Measurements from ENCODE around the gene MIEF2. TPM values are rescaled to one million over a fixed set of nuclear protein-coding genes. Genes with fewer than 3 reads are reported as not detected.

MIEF2 gene
- total and polyA plus RNA-seq, 7 donors = 8.1 to 28.4 (median 18.4) TPM

- DNase-seq = peak; percentile 55 to 79
- 26 to 29% (median 28%) methylated on average over 9 of the region's 9 CpGs for WGBS, 3 donors
- peaks cover 12 to 99% of the 10 kb centered on the region in 2 donors for H3K36me3 ChIP-seq (ENCODE audit: insufficient read depth in 1 of 2, low read depth in 1 of 2)
These were observed 12.1 kb upstream of the MIEF2 start for GRCh38 chr17:18248300-18248731.

DNA sequence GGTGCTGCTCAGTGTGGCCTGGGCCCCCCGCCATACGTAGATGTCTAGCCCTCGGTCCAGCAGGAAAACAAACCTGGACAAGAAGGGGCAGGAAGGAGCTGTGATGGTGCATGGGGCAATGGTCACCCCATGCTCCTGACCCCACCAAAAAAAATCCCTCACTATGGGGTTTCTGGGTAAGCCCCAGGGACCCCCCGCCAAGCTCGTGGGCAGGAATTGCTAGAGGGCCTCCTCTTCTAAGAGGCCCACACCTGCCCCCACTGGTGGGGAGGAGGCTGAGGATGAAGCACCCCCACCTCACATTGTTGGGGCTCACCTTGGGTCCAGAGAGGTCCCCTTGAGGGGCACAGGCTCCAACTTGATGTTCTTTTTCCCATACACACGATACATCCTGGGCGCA lies 11.7 kb upstream of the MIEF2 start:
- TF ChIP-seq, protein P1, sequence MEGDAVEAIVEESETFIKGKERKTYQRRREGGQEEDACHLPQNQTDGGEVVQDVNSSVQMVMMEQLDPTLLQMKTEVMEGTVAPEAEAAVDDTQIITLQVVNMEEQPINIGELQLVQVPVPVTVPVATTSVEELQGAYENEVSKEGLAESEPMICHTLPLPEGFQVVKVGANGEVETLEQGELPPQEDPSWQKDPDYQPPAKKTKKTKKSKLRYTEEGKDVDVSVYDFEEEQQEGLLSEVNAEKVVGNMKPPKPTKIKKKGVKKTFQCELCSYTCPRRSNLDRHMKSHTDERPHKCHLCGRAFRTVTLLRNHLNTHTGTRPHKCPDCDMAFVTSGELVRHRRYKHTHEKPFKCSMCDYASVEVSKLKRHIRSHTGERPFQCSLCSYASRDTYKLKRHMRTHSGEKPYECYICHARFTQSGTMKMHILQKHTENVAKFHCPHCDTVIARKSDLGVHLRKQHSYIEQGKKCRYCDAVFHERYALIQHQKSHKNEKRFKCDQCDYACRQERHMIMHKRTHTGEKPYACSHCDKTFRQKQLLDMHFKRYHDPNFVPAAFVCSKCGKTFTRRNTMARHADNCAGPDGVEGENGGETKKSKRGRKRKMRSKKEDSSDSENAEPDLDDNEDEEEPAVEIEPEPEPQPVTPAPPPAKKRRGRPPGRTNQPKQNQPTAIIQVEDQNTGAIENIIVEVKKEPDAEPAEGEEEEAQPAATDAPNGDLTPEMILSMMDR (IDR thresholded peaks at IDR 0.05) = no peak
- H3K36me3 ChIP-seq (ENCODE audit: insufficient read depth in 1 of 2, low read depth in 1 of 2) = peaks cover 12 to 99% of the 10 kb centered on the region in 2 donors
- peak in 1 of 4 donors; percentile 1 for ATAC-seq
- H3K4me1 ChIP-seq = peaks cover 3% of the 10 kb centered on the region
- no peaks in the 10 kb centered on the region for H3K9me3 ChIP-seq
- DNase-seq = no peak
- WGBS, 3 donors = 74 to 84% (median 81%) methylated on average over 7 of the region's 7 CpGs
- no peak overlapping the region for H3K4me3 ChIP-seq
- no peaks in the 10 kb centered on the region for H3K27me3 ChIP-seq (ENCODE audit: insufficient read depth in 3 of 3, low read length in 2 of 3)
- intact Hi-C loops (cut with DNase I) = no loop called here
- H3K27ac ChIP-seq = peak overlapping the region; percentile 61

More at GRCh38 chr17:18248300-18248731, 12.1 kb upstream of the MIEF2 start:
- Histone ChIP-seq H3K27me3 (ENCODE audit: insufficient read depth in 3 of 3, low read length in 2 of 3) (no peaks in the 10 kb centered on the region), H3K4me3 (no peak overlapping the region), H3K4me1 (peaks cover 3% of the 10 kb centered on the region), H3K27ac (peak overlapping the region; percentile 61), H3K9me3 (no peaks in the 10 kb centered on the region)
- intact Hi-C loops (cut with DNase I) = no loop called here
- peak; percentile 59 to 76 (median 66) for ATAC-seq
- TF ChIP-seq, protein P1 (IDR thresholded peaks at IDR 0.05) = peak; percentile 54

GRCh38 chr17:18250259-18250658 lies 10.2 kb upstream of the MIEF2 start:
- TF ChIP-seq, protein P1 (IDR thresholded peaks at IDR 0.05) = no peak
- DNase-seq = no peak
- H3K27ac ChIP-seq = no peak overlapping the region
- no peaks in the 10 kb centered on the region for H3K9me3 ChIP-seq
- intact Hi-C loops (cut with DNase I) = no loop called here
- H3K4me1 ChIP-seq = peaks cover 3% of the 10 kb centered on the region
- no peak for ATAC-seq
- H3K4me3 ChIP-seq = no peak overlapping the region
- H3K27me3 ChIP-seq (ENCODE audit: insufficient read depth in 3 of 3, low read length in 2 of 3) = no peaks in the 10 kb centered on the region
- WGBS, 3 donors = 77 to 89% (median 80%) methylated on average over 9 of the region's 9 CpGs
- H3K36me3 ChIP-seq (ENCODE audit: insufficient read depth in 1 of 2, low read depth in 1 of 2) = peaks cover 12 to 100% of the 10 kb centered on the region in 2 donors

GRCh38 chr17:18250708-18251107 lies 9.8 kb upstream of the MIEF2 start:
- Histone ChIP-seq H3K27ac (no peak overlapping the region), H3K4me3 (no peak overlapping the region), H3K4me1 (peaks cover 4% of the 10 kb centered on the region), H3K36me3 (ENCODE audit: insufficient read depth in 1 of 2, low read depth in 1 of 2) (peaks cover 12 to 100% of the 10 kb centered on the region in 2 donors), H3K9me3 (no peaks in the 10 kb centered on the region), H3K27me3 (ENCODE audit: insufficient read depth in 3 of 3, low read length in 2 of 3) (no peaks in the 10 kb centered on the region)
- intact Hi-C loops (cut with DNase I) = no loop called here
- TF ChIP-seq, protein P1 (IDR thresholded peaks at IDR 0.05) = no peak
- DNase-seq (no peak), ATAC-seq (no peak)
- WGBS, 3 donors = 89 to 92% (median 91%) methylated on average over 14 of the region's 14 CpGs

GRCh38 chr17:18251204-18251603 lies 9.3 kb upstream of the MIEF2 start:
- H3K9me3 ChIP-seq = no peaks in the 10 kb centered on the region
- peaks cover 12 to 100% of the 10 kb centered on the region in 2 donors for H3K36me3 ChIP-seq (ENCODE audit: insufficient read depth in 1 of 2, low read depth in 1 of 2)
- no peaks in the 10 kb centered on the region for H3K27me3 ChIP-seq (ENCODE audit: insufficient read depth in 3 of 3, low read length in 2 of 3)
- peaks cover 9% of the 10 kb centered on the region for H3K4me1 ChIP-seq
- TF ChIP-seq, protein P1 (IDR thresholded peaks at IDR 0.05) = no peak
- H3K4me3 ChIP-seq = no peak overlapping the region
- DNase-seq (no peak), ATAC-seq (no peak)
- H3K27ac ChIP-seq = no peak overlapping the region
- WGBS, 3 donors = 59 to 78% (median 61%) methylated on average over 15 of the region's 15 CpGs
- intact Hi-C loops (cut with DNase I) = no loop called here
